Non-pigmented ciliary epithelial cell (primary cell): Measurements from ENCODE around the gene DDRGK1.
"Not testable (repeated sequence)": the region's sequence is repeated elsewhere in the genome, so short reads cannot be mapped to it uniquely, and the experiment has no call there.

Source experiments
- DNase-seq: peaks from one replicate; pipeline ENCODE4 v3.0.0-alpha.2; 2010; ENCODE audit warnings: low read depth

DDRGK1 gene

DNA sequence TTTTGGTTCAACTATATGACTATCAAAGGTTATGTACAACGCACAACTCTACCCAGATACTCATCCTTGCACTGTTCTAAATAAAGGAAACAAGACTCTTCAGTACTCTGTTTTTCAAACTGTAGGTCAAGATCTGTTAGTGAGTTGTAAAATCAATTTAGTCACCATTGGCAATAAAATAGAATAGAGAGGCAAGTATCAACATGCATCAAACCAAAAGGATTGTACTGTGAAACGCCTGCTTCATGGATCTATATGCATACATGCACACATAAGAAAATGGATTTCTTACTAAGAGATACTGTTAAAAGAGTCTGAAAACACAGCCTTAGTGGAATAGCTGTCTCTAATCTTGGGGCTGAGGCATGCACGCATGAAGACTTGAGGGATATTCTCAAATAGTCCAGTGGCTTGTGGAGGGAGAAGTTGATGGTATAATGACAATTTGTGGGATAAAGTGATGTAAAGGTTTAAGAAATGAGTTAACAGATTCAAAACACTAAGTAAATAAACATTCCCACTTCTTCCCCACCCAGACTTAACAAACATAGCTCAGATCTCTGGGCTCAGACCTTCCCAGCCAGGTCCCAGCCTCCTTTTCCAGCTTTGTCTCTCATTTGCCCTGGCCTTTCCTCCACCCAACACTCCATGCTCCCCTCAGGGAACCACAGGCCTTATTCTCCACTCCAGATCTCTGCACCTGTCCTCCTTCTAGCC is 20.4 kb downstream of the DDRGK1 start:
- DNase-seq, result no peak

DNA sequence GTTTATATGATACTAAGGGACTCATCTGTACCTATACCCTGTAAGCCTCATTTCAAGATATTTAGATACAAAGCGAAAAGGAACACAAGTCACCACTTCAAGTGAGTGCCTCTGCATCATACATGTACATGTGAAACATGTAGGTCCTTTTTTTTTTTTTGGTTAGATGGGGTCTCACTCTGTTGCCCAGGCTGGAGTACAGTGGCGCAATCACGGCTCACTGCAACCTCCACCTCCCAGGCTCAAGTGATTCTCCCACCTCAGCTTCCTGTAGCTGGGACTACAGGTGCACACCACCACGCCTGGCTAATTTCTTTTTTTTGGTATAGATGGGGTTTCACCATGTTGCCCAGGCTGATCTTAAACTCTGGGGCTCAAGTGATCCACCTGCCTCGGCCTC is 22.1 kb downstream of the DDRGK1 start:
- DNase-seq, result not testable (repeated sequence)

DNA sequence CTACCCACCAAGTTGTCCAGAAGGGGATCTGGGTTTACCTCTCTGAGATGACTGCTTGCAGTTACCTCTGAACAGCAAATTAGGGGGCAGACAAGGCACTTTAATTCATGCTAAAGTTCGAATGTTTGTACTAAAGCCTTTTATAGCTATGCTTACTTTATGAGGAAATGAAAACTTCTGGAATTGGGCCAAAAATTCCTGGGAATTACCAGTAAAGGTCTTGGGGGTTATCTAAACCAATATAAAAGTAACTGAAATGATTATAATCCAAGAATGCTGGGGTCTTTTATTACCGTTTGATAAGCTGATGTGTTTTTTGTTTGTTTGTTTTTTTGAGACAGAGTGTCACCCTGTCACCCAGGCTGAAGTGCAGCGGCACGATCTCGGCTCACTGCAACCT is 23.2 kb downstream of the DDRGK1 start:
- no peak for DNase-seq

DNA sequence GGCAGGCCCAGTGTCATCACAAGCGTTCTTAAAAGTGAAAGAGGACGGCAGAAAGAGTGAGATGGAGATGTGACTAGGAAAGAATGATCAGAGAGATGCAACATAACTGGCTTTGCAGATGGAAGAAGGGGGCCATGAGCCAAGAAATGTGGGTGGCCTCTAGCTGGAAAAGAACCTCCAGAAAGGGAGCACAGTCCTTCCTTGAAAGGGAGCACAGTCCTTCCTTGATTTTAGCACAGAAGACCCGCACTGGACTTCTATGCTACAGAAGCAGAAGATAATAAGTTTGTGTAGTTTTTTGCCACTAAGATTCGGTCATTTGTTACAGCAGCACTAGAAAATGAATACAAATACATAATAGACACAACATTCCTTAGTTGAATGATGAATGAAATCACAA is 24.2 kb downstream of the DDRGK1 start:
- no peak for DNase-seq

DNA sequence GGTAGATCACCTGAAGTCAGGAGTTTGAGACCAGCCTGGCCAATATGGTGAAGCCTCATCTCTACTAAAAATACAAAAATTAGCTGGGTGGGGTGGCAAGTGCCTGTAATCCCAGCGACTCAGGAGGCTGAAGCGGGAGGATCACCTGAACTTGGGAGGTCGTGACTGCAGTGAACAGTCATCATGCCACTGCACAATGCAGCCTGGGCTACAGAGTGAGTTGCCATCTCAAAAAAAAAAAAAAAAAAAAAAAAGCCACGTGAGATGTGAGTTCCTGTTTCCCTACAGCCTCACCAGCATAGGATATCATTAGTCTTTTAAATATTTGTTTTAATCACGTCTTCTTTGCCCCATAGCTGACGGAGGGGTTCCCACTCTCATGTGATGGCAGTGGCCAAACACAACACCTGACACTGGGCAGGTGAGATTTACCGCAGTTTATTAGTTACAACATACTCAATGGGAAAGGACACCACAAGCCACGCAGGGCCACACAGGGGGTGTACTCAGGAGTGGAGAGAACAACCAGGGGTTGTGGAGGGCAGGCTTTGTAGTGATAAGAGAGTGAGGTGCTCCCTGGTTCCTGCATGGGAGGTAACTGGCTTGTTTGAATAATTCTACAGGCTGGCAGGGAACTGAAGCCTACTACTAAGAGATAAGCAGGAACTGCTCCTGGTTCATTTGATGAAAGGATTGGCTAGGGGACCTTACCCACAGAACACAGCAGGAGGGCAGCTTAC is 26.6 kb downstream of the DDRGK1 start:
- no peak for DNase-seq

DNA sequence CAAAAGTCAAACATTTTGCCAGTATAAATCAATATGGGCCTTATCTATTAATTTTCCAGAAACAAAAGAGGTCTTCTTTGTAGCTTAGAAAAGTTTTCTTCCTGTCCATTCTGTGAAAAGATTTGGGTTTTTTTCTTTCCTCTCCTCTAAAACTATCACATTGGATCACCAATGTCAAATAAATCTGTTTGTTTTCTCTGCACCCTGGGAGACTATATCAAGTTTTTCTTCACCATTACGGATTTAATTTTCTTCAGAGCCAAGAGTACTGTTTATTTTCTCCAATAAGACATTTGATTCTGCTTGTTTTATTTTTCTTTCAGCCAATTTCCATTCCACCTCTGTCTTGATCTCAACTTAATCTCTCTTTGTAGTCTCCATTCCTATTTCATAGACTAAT is 29.2 kb downstream of the DDRGK1 start:
- DNase-seq, result no peak

DNA sequence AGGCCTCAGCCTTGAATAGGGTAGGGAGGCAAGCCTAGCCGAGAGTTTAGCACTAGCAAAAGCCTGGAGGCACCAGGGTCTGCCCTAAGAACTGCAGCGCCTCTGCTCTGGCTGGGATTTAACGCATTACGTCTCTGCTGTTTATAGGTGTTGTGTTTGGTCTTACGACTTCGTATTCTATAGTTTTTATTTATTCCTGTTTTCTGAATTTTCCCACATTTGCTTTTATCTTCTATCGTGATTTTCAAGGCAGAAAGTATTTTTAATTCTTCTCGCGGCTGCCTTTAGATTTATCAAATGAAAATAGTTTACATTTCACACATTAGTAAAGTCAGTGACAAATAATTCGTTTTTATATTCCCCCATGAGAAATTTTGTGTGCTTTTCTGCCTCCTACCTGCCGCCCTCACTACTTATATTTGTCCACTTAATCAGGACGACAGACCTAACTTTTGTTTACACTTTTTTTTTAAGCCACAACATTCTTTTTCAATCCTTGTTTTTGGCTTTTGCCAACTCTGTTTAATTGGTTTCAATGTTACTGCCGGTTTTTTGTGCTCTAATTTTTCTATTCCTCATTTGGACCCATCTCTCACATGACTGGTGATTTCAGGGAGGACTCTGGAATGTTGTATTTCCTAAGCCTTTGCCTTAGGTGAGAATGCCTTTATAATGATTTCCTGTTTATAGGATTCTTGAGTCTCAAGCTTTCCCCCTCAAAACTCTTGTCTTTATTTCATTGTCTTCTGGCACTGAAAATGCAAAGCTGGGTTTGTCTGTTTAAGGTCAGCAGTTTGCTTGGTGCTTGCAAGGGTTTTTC is 29.8 kb downstream of the DDRGK1 start:
- no peak for DNase-seq

DNA sequence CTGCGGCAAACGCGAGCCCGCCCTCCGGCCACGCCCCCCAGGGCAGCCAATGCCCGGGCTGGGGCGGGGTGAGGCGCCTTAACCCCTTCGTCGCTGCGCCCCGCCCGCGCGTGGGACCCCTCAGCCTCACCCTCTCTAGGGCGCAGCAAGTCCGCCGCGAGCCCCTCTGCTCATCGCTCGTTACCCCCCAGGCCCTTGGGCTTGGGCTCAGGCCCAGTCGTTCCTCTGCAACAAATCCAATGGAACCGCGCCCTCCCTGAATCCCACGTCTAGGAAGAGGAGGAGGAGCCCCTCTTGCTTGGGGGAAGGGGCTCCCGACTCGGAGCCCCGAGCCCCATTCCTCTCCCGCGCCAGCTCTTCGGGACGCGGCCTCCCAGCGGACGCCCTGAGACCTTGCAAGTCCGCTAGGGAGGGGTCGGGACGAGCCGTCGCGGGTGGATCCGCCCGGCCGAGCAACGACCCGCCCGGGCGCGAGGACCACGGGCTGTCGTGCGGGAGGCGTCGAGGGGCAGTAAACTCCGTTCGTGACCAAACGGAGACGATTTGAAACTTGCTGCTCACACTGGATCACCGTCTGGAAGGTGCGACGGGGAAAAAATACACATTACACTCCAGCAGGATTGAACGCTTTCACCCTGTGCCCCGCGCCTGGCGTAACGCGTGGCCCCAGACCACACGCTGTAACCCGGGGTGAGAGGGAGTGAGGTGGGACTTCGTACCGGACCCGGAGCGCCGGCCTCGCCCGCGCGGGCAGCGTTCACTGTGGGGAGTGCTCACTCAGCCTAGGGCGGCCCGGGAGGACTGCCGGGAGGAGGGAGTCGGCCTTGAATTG is 30.7 kb downstream of the DDRGK1 start:
- DNase-seq, result no peak

DNA sequence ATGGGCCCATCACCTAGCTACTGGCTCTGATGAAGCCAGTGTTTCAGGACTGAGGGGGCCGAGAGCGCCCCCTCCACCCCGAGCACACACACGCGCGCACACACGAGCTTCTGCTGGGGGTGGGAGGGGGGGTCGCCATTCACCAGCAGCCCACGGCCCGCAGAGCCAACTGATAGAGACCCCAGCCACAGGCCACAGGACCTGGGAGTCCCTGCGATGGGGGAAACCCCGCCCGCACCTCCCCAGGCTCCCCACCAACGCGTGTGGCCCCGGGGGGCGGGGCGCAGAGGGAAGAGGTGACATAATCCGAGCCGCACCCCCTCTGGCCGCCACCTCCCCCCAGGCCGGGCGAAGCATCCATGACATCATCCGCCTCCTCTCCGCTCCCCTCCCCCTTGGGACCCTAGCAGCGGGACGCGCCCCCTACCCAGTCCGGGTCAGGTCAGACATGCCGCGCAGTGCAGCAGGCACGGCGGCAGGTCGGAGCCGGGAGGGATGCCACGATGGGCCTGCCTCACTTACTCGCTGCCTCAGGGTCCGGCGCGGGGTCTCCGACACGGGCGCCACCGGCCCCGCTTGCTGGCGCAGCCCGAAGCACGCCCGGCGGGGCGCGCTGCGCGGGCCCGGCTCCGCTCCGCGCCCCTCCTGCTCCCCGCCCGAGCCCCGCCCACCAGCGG is 31.4 kb downstream of the DDRGK1 start, which contains the start of gene LZTS3:
LZTS3 (minus strand) TSS at position 617 of the 677 bp plus-strand sequence. CDS start 6,386 bp downstream, outside the sequence.
- DNase-seq, result no peak

DNA sequence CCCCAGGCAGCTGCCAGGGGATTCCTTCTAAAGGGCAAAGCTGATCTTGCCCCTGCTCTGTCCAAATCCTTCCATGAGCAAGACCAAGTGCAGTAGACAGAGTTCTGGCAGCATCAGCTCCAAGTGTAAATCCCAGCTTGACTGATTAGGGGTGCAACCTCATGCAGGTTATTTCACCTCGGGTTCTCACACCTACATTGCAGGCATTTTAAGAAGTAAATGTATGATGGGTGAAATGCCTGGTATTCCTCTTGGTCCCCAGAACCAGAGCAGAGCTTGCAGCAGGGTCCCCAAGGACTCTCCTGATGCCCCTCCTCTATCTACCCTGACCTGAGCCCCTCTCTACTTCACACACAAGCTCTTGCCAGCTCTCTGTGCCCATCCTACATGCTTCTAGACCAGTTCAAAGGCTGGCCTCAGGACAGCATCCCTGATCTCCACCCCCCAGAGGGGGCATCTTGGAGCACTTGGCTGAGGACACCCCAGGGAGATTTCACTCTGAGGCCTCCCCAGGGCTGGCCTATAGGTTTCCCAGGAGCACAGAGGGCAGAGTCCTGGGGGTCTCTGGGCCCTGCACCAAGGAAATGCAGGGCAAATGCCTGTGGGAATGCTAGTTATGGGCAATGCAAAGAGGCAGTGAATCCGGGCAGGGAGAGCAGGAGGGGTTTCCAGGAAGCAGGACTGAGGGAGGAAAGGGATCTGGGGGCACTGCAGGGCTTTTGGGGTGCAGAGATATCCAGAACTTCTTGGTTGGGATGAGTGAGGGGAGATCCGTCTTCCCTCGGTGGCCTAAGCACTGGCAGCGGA is 32.2 kb downstream of the DDRGK1 start:
- DNase-seq, result no peak

DNA sequence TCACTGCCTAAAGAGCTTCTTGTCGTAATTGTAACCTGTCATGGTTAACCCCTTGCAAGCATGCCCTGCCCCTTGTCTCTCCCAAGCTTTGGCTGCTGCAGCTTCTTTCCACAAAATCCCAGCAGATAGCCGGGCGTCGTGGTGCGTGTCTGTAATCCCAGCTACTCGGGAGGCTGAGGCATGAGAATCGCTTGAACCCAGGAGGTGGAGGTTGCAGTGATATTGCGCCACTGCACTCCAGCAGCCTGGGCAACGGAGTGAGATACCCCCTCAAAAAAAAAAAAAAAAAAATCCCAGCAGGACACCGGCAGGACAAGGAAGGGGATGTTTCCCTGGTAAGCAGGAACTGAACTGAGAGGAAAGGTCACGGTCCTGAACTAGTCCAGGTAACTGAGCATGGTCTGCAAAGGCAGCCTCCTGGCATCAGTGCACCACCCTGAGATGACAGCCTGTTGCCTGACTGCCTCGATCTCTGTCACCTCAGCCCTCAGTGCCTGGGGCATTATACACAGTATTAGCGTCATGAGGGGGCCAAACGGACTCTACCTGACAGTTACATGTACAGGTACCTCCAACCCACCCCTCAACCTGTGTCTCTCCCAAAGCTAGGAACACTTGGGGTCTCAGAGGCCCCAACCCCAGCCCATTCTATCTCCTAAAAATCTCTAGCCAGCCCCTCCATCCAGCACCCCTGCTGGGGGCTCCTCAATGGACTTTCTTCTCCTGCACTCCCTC is 32.9 kb downstream of the DDRGK1 start:
- no peak for DNase-seq

DNA sequence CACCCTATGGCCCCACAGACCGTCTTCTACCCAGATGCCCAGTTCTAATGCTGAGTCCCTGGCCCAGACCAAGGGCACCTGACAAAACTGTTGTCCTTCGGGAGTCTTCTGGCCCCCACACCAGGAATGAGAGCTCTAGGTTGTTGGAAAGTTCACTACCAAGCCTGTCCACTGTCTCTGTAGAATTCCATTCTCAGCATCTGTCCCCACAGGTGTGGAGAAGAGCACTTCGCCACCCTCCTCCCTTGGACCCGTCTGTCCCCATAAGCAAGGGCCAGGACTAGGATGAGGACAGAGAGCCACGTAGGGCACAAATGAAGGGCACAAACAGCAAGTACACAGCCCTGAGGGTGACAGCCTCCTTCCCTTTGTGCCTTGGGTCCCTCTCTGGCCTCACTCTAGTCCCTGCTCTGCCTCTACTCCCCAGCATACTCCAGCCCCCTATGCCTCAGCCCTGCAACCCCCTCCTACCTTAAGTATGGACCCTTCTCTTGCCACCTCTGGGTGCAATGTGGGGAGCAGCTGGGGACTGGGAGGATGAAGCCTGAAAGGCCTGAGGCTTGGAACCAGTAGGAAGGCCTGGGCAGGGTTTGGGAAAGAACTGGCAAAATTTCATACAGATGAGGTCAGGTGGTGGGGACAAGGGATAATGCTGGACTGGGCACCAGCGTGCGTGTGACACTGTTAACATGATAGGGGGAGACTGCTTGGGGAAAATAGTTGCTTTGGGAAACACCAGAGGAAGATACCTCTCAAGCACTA is 35.5 kb downstream of the DDRGK1 start:
- no peak for DNase-seq

DNA sequence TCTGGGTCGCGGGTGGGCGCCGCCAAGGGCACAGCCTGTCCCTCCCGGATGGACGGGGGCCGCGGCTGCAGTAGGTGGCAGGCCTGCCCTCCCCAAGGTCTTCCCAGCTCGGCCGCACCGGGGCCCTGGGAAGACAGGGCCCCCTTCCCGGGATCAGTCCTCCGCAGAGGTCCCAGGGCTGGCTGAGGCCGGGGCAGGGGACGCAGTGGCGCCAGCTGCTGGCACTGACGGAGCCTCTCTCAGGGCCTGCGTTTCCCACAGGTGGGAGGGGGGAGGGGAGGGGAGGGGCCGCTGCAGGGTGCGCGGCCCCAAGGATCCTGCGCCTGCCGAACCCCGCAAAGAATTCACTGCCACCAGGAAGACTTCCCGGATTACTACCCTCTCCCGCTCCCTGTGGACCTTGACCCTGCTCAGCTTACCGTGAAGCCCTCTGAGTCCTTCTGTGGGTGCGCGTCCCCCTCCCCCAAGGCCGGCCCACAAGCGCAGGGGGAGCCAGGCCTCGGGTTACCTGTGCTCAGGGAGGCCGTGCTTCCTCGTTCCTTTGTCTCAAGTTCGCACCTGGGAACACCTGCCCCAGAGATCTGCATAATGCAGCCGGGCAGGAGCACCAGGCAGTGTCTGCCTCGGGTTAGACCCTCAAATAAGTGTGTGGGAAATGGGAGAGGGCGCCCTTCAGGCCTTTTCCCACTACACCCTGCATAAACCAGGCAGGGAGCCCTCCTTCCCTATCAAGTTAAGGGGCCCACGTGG is 36.2 kb downstream of the DDRGK1 start:
- DNase-seq, result no peak

DNA sequence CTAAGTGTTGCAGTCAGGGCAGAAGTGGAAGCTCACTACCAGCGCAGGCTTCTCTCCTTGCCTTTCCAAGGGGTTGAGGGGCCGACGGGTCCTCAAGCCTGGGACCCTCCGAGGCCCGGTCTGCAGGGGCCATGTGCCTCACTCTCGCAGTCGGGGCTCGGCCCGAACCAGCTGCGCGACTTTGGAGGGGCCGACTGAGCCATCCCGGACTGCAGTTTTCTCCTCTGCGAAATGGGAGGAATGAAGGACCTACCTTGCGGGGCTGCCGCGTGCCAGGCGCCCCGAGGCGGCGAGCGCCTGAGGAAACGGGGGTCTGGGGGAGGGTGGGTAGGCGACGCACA is 36.8 kb downstream of the DDRGK1 start:
- no peak for DNase-seq

DNA sequence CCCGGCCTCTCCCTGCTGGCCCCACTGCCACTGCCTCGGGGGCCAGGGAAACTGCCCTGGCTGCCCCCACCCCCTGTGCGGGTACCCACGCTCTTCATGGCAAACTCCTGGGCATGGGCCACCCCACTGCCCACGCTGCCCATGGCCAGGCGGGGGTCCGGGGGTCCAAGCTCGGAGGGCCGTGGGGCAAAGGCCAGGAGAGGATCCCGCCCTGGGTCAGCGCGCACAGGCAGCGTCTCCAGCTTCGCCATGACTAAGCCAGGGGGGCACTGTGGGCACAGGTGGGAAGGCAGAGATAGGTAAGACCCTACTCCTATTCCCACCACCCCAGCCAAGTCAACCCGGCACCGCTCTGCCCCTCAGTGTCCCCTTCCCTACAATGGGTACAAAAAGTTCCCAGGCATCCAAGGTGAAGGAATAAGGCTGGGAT is 37.6 kb downstream of the DDRGK1 start:
- DNase-seq, result no peak

DNA sequence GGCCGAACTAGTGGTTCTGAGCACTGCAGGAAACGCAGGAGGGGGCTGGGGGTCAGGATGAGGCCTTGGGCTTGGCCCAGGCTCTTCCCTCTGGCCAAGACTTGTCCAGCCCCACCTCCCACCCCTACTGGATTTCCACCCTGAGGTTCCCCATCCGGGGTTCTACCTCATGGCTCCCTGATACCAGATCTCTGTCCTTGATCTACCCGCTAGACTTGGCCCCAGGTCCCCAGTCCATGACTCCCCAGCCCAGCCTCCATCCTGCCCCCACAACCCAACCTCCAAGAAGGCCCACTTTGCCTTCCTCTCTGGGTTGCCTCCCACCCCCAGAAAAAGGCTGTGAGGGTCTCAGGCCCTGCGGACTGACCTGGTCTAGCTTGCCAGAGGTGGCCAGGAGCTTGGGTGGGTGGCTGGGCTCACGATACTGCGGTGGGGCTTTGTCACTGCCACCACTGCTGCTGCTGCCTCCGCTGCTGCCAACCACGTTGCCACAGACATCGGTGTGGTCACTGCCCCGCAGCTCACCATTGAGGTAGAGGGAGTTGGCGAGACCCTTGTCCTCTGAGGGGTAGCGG is 38.1 kb downstream of the DDRGK1 start:
- DNase-seq, result no peak

DNA sequence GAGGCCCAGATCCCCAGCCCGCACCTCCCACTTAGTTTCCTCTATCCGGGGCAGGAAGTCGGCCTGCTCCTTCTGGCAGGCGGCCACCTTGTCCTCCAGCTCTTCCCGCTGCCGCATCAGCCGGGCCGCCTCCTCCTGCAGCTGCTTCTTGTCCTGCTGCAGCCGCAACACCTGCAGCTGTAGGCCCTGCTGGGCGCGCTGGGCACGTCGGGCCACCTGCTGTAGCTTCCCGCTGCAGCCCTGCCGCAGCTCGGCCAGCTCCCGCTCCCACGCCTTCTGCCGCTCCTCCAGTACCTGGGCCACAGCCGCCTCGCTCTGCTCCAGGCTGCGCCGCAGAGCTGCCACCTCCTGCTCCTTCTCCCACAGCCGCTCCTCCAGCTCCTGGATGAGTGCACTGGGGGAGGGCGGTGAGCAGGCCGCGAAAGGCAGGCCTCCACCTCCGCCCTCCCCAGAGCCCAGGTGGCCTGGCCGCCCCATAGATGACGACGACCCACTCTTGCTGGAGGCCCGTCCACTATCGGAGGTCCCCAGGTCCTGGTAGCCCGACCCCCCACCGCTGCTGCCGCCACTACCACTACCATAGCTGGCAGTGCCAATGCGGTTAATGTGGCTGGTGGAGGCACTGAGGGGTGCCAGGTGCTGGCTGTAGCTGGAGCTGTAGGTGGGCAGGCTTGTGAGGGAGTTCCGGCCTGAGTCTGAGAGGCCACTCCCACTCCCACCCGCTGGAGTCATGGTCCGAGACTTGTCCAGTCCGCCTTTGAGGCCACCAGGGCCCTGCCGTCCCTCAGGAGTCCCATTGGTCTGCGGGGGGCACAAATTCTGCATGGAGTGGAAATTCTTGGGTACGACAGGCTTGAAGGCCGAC is 38.8 kb downstream of the DDRGK1 start:
- DNase-seq, result no peak
